HEK293 (cell line): ENCODE measurements around the gene ZNF428.

Source experiments
- BCL11B ChIP-seq: fragments of 450-650 bp; formaldehyde crosslinking; IDR thresholded peaks from 2 replicates; pipeline ENCODE4 v1.5.1; 2016; ENCODE audit warnings: low read depth, missing biosample characterization, missing genetic modification characterization
- GLIS2 ChIP-seq: fragments of 450-650 bp; formaldehyde crosslinking; IDR thresholded peaks from 2 replicates; pipeline ENCODE4 v1.5.1; 2016; ENCODE audit warnings: missing biosample characterization, missing genetic modification characterization
- KLF16 ChIP-seq: fragments of 450-650 bp; formaldehyde crosslinking; IDR thresholded peaks from 2 replicates; pipeline ENCODE4 v1.5.1; 2017; ENCODE audit warnings: missing biosample characterization, missing genetic modification characterization
- KLF9 ChIP-seq: fragments of 450-650 bp; formaldehyde crosslinking; IDR thresholded peaks from 2 replicates; pipeline ENCODE4 v1.5.1; 2016; ENCODE audit warnings: missing biosample characterization, missing genetic modification characterization, low read depth
- MEIS1 ChIP-seq: sonication (generic); formaldehyde crosslinking; IDR thresholded peaks from 2 replicates; pipeline ENCODE4 v1.8.1; 2022; ENCODE audit warnings: missing genetic modification reagents, mild to moderate bottlenecking, borderline replicate concordance
- PRDM1 ChIP-seq: fragments of 450-650 bp; formaldehyde crosslinking; IDR thresholded peaks from 2 replicates; pipeline ENCODE4; 2016; ENCODE audit warnings: missing biosample characterization, missing genetic modification characterization
- SP2 ChIP-seq: fragments of 450-650 bp; formaldehyde crosslinking; IDR thresholded peaks from 2 replicates; pipeline ENCODE4 v1.5.1; 2016; ENCODE audit warnings: missing biosample characterization, missing genetic modification characterization
- ZEB2 ChIP-seq: fragments of 450-650 bp; formaldehyde crosslinking; IDR thresholded peaks from 2 replicates; pipeline ENCODE4 v1.5.1; 2016; ENCODE audit warnings: missing biosample characterization, missing genetic modification characterization
- ZFP69B ChIP-seq: fragments of 450-650 bp; formaldehyde crosslinking; IDR thresholded peaks from 2 replicates; pipeline ENCODE4 v1.5.1; 2016; ENCODE audit warnings: missing biosample characterization, missing genetic modification characterization
- ZNF121 ChIP-seq: fragments of 450-650 bp; formaldehyde crosslinking; IDR thresholded peaks from 2 replicates; pipeline ENCODE4 v1.5.1; 2016; ENCODE audit warnings: missing biosample characterization, missing genetic modification characterization
- ZNF138 ChIP-seq: fragments of 450-650 bp; formaldehyde crosslinking; IDR thresholded peaks from 2 replicates; pipeline ENCODE4 v1.5.1; 2016; ENCODE audit warnings: missing biosample characterization, missing genetic modification characterization, borderline replicate concordance
- ZNF214 ChIP-seq: fragments of 450-650 bp; formaldehyde crosslinking; IDR thresholded peaks from 2 replicates; pipeline ENCODE4 v1.5.1; 2017; ENCODE audit warnings: missing biosample characterization, mild to moderate bottlenecking, missing genetic modification characterization, borderline replicate concordance
- ZNF23 ChIP-seq: fragments of 450-650 bp; formaldehyde crosslinking; IDR thresholded peaks from 2 replicates; pipeline ENCODE4 v1.5.1; 2016; ENCODE audit warnings: missing biosample characterization, missing genetic modification characterization, borderline replicate concordance
- ZNF239 ChIP-seq: fragments of 450-650 bp; formaldehyde crosslinking; IDR thresholded peaks from 2 replicates; pipeline ENCODE4 v1.5.1; 2016; ENCODE audit warnings: missing biosample characterization, missing genetic modification characterization
- ZNF248 ChIP-seq: fragments of 450-650 bp; formaldehyde crosslinking; IDR thresholded peaks from 2 replicates; pipeline ENCODE4 v1.5.1; 2017; ENCODE audit warnings: missing biosample characterization, missing genetic modification characterization
- ZNF350 ChIP-seq: fragments of 450-650 bp; formaldehyde crosslinking; IDR thresholded peaks from 2 replicates; pipeline ENCODE4 v1.5.0; 2017; ENCODE audit warnings: missing biosample characterization, mild to moderate bottlenecking, missing genetic modification characterization
- ZNF354C ChIP-seq: fragments of 450-650 bp; formaldehyde crosslinking; IDR thresholded peaks from 2 replicates; pipeline ENCODE4 v1.5.1; 2016; ENCODE audit warnings: missing biosample characterization, missing genetic modification characterization, low read depth, borderline replicate concordance
- ZNF366 ChIP-seq: fragments of 450-650 bp; formaldehyde crosslinking; conservative IDR thresholded peaks from 2 replicates; pipeline ENCODE4 v1.5.1; 2016; ENCODE audit warnings: missing biosample characterization, missing genetic modification characterization
- ZNF416 ChIP-seq: fragments of 450-650 bp; formaldehyde crosslinking; IDR thresholded peaks from 2 replicates; pipeline ENCODE4 v1.5.1; 2016; ENCODE audit warnings: missing biosample characterization, missing genetic modification characterization
- ZNF426 ChIP-seq: fragments of 450-650 bp; formaldehyde crosslinking; IDR thresholded peaks from 2 replicates; pipeline ENCODE4 v1.5.1; 2017; ENCODE audit warnings: missing biosample characterization, missing genetic modification characterization, mild to moderate bottlenecking, inconsistent platforms, moderate library complexity
- ZNF571 ChIP-seq: fragments of 450-650 bp; formaldehyde crosslinking; IDR thresholded peaks from 2 replicates; pipeline ENCODE4 v1.5.0; 2017; ENCODE audit warnings: missing biosample characterization, missing genetic modification characterization
- ZNF654 ChIP-seq: fragments of 450-650 bp; formaldehyde crosslinking; IDR thresholded peaks from 2 replicates; pipeline ENCODE4 v1.5.1; 2016; ENCODE audit warnings: low read depth, missing biosample characterization, missing genetic modification characterization
- ZNF747 ChIP-seq: fragments of 450-650 bp; formaldehyde crosslinking; IDR thresholded peaks from 2 replicates; pipeline ENCODE4 v1.5.1; 2016; ENCODE audit warnings: missing biosample characterization, missing genetic modification characterization
- ZSCAN30 ChIP-seq: fragments of 450-650 bp; IDR thresholded peaks from 2 replicates; pipeline ENCODE4 v1.5.1; 2018; ENCODE audit warnings: missing biosample characterization, mild to moderate bottlenecking, missing genetic modification characterization, moderate library complexity
- TF ChIP-seq, protein P1 (sequence below): IDR thresholded peaks from 2 replicates; pipeline ENCODE4 v1.6.1; 2011; ENCODE audit warnings: mild to moderate bottlenecking, low read depth, low read length, borderline replicate concordance
- TF ChIP-seq, protein P2 (sequence below): sonication (generic); formaldehyde crosslinking; IDR thresholded peaks from 2 replicates; pipeline ENCODE4 v1.8.1; 2022; ENCODE audit warnings: mild to moderate bottlenecking, moderate library complexity, missing genetic modification reagents
- TF ChIP-seq, protein P3 (sequence below): fragments of 450-650 bp; formaldehyde crosslinking; IDR thresholded peaks from 2 replicates; pipeline ENCODE4 v1.5.1; 2016; ENCODE audit warnings: missing biosample characterization, missing genetic modification characterization
- TF ChIP-seq, protein P4 (sequence below): fragments of 450-650 bp; formaldehyde crosslinking; IDR thresholded peaks from 2 replicates; pipeline ENCODE4 v1.5.1; 2017; ENCODE audit warnings: missing biosample characterization, missing genetic modification characterization
- TF ChIP-seq, protein P5 (sequence below): fragments of 450-650 bp; formaldehyde crosslinking; optimal IDR thresholded peaks from 2 replicates; pipeline ENCODE3; 2016; ENCODE audit warnings: missing biosample characterization, mild to moderate bottlenecking, missing genetic modification characterization
- TF ChIP-seq, protein P6 (sequence below): fragments of 450-650 bp; formaldehyde crosslinking; IDR thresholded peaks from 2 replicates; pipeline ENCODE4 v1.5.1; 2016; ENCODE audit warnings: missing biosample characterization, missing genetic modification characterization

ZNF428 gene

DNA sequence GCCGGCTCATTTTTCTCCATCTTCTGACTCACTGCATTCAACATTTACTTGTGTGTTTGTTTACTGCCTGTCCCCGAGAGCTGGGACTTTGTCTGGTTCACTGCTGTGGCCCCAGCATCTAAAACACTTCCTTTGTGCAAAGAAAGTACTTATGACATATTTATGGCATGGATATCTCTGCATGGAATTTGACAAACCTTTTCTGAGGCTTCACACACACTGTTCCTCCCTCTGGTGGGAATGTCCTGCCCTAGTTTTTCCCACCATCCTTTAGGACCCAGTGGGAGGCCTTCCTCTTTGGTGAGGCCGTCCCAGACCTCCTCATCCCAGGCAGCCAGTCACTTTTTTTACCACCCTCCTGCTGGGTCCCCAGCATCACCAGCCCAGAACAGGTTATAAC lies 8.9 kb downstream of the ZNF428 start (continued):
- TF ChIP-seq, protein P1, sequence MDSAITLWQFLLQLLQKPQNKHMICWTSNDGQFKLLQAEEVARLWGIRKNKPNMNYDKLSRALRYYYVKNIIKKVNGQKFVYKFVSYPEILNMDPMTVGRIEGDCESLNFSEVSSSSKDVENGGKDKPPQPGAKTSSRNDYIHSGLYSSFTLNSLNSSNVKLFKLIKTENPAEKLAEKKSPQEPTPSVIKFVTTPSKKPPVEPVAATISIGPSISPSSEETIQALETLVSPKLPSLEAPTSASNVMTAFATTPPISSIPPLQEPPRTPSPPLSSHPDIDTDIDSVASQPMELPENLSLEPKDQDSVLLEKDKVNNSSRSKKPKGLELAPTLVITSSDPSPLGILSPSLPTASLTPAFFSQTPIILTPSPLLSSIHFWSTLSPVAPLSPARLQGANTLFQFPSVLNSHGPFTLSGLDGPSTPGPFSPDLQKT = no peak
- TF ChIP-seq PRDM1 (tag by site-specific recombination) (peak; percentile 81), ZNF138 (no peak), GLIS2 (peak; percentile 61; the same call in 1 of the 2 replicates), ZNF248 (tag by site-specific recombination) (no peak), SP2 (tag by site-specific recombination) (peak; percentile 74), ZNF426 (tag by site-specific recombination) (no peak), ZEB2 (no peak; the same call in 1 of the 2 replicates), ZNF354C (tag by site-specific recombination) (no peak), ZNF214 (tag by site-specific recombination) (no peak), ZNF416 (tag by site-specific recombination) (no peak), ZNF350 (tag by site-specific recombination) (no peak), ZNF654 (tag by site-specific recombination) (no peak), KLF9 (tag by site-specific recombination) (no peak), ZNF366 (tag by site-specific recombination) (no peak), ZFP69B (tag by site-specific recombination) (peak; percentile 3; the same call in 1 of the 2 replicates), ZNF747 (tag by site-specific recombination) (no peak), ZSCAN30 (tag by site-specific recombination) (0 out of 2 replicates have a peak, but pooled peaks have one; percentile 66), ZNF571 (no peak), BCL11B (tag by site-specific recombination) (no peak), ZNF121 (tag by site-specific recombination) (no peak), ZNF239 (no peak), ZNF23 (tag by site-specific recombination) (no peak), KLF16 (tag by site-specific recombination) (no peak), MEIS1 (CRISPR knock-in tag) (no peak)
- TF ChIP-seq, protein P2, sequence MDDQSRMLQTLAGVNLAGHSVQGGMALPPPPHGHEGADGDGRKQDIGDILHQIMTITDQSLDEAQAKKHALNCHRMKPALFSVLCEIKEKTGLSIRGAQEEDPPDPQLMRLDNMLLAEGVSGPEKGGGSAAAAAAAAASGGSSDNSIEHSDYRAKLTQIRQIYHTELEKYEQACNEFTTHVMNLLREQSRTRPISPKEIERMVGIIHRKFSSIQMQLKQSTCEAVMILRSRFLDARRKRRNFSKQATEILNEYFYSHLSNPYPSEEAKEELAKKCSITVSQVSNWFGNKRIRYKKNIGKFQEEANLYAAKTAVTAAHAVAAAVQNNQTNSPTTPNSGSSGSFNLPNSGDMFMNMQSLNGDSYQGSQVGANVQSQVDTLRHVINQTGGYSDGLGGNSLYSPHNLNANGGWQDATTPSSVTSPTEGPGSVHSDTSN (CRISPR knock-in tag) = no peak
- TF ChIP-seq, protein P3, sequence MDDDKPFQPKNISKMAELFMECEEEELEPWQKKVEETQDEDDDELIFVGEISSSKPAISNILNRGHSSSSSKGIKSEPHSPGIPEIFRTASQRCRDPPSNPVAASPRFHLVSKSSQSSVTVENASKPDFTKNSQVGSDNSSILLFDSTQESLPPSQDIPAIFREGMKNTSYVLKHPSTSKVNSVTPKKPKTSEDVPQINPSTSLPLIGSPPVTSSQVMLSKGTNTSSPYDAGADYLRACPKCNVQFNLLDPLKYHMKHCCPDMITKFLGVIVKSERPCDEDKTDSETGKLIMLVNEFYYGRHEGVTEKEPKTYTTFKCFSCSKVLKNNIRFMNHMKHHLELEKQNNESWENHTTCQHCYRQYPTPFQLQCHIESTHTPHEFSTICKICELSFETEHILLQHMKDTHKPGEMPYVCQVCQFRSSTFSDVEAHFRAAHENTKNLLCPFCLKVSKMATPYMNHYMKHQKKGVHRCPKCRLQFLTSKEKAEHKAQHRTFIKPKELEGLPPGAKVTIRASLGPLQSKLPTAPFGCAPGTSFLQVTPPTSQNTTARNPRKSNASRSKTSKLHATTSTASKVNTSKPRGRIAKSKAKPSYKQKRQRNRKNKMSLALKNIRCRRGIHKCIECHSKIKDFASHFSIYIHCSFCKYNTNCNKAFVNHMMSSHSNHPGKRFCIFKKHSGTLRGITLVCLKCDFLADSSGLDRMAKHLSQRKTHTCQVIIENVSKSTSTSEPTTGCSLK = no peak
- TF ChIP-seq, protein P4, sequence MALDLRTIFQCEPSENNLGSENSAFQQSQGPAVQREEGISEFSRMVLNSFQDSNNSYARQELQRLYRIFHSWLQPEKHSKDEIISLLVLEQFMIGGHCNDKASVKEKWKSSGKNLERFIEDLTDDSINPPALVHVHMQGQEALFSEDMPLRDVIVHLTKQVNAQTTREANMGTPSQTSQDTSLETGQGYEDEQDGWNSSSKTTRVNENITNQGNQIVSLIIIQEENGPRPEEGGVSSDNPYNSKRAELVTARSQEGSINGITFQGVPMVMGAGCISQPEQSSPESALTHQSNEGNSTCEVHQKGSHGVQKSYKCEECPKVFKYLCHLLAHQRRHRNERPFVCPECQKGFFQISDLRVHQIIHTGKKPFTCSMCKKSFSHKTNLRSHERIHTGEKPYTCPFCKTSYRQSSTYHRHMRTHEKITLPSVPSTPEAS (tag by site-specific recombination) = no peak
- TF ChIP-seq, protein P5, sequence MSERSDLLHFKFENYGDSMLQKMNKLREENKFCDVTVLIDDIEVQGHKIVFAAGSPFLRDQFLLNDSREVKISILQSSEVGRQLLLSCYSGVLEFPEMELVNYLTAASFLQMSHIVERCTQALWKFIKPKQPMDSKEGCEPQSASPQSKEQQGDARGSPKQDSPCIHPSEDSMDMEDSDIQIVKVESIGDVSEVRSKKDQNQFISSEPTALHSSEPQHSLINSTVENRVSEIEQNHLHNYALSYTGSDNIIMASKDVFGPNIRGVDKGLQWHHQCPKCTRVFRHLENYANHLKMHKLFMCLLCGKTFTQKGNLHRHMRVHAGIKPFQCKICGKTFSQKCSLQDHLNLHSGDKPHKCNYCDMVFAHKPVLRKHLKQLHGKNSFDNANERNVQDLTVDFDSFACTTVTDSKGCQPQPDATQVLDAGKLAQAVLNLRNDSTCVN (tag by site-specific recombination) = no peak
- TF ChIP-seq, protein P6, sequence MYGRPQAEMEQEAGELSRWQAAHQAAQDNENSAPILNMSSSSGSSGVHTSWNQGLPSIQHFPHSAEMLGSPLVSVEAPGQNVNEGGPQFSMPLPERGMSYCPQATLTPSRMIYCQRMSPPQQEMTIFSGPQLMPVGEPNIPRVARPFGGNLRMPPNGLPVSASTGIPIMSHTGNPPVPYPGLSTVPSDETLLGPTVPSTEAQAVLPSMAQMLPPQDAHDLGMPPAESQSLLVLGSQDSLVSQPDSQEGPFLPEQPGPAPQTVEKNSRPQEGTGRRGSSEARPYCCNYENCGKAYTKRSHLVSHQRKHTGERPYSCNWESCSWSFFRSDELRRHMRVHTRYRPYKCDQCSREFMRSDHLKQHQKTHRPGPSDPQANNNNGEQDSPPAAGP (tag by site-specific recombination) = no peak; the same call in 1 of the 2 replicates
